Measurements from ENCODE around the gene MAML3.

Gene MAML3

DNA sequence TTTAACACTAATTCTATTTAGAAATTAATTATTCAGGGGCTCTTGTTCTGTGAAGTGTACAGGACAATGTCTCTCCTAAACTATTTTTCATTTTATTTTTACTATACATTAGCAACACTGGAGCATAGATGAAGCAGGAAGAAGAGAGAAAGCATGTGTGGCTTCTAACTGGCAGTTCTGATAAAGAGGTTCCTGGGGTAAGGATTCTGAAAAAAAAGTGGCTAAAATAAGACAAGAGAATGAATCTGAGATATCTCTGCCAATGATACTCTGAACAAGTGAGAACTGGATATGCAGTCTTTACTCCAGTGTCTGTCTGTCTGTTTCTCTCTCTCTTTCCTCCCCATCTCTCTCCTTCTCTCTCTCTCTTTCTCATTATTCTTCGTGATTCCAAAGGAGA lies 125.9 kb downstream of the MAML3 start:
- H3K27me3 ChIP-seq (replicated peaks in 2 of 5; ENCODE audit: control insufficient read depth in 4 of 5, insufficient read depth in 5 of 5, low read length in 4 of 5) = no peaks in the 10 kb centered on the region
- CTCF ChIA-PET = interaction anchor here (0.8 to 1.4 kb wide), 5 partner anchors 10 to 224 kb away, joined by 3 to 4 read pairs (median 3); no protein-coding TSS in a partner anchor
- POLR2A ChIA-PET = interaction anchor here (0.6 kb wide), 1 partner anchor 302 kb away, joined by 4 read pairs; no protein-coding TSS in a partner anchor
- H3K4me1 ChIP-seq (ENCODE audit: control extremely low read depth in 1 of 4, control insufficient read depth in 4 of 4, insufficient read depth in 4 of 4, low read length in 3 of 4) = peaks cover 6 to 31% (median 16%) of the 10 kb centered on the region in 4 experiments
- 100% methylated on average over 1 of the region's 1 CpG for WGBS (ENCODE audit: insufficient coverage)
- DNase-seq = no peak
- H3K36me3 ChIP-seq (ENCODE audit: control insufficient read depth in 4 of 4, insufficient read depth in 4 of 4, low read length in 3 of 4) = no peaks in the 10 kb centered on the region
- no peak overlapping the region for H3K27ac ChIP-seq (ENCODE audit: insufficient read depth in 1 of 2, low read depth in 1 of 2, low read length in 2 of 2, poor library complexity in 1 of 2, severe bottlenecking in 2 of 2)
- H3K9me3 ChIP-seq (ENCODE audit: control extremely low read depth in 1 of 5, control insufficient read depth in 4 of 5, insufficient read depth in 2 of 5, low read depth in 1 of 5, low read length in 4 of 5) = no peaks in the 10 kb centered on the region
- no peak overlapping the region for H3K4me3 ChIP-seq (ENCODE audit: control insufficient read depth in 1 of 7, extremely low read depth in 1 of 7, insufficient read depth in 4 of 7, low read depth in 2 of 7, low read length in 6 of 7)

DNA sequence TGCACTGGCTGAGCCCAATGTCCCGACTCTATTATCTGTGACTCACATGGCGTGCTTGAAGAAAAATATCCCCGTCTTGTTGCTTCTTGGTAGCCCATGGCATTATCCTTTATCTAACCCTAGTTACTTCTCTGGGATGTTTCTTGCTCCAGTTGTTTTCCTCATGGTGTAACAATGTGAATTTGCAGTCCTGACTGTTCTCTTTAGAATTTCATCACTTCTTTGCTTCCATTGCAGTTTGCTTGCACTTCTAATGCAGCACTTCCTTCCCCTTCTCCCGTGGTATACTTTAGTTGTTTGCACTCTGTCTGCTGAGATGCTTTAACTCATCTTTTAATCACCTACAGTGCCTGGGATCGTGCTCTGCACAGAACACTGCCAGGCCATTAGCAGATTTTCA lies 126.9 kb downstream of the MAML3 start:
- ChIA-PET CTCF (interaction anchor here (1.1 to 1.4 kb wide), 2 partner anchors 18 to 228 kb away, joined by 3 read pairs; no protein-coding TSS in a partner anchor), POLR2A (no interaction called here)
- 60% methylated on average over 5 of the region's 5 CpGs for WGBS (ENCODE audit: insufficient coverage)
- Histone ChIP-seq H3K4me1 (ENCODE audit: control extremely low read depth in 1 of 4, control insufficient read depth in 4 of 4, insufficient read depth in 4 of 4, low read length in 3 of 4) (peaks cover 6 to 33% (median 16%) of the 10 kb centered on the region in 4 experiments), H3K9me3 (ENCODE audit: control extremely low read depth in 1 of 5, control insufficient read depth in 4 of 5, insufficient read depth in 2 of 5, low read depth in 1 of 5, low read length in 4 of 5) (no peaks in the 10 kb centered on the region), H3K36me3 (ENCODE audit: control insufficient read depth in 4 of 4, insufficient read depth in 4 of 4, low read length in 3 of 4) (no peaks in the 10 kb centered on the region), H3K27me3 (replicated peaks in 2 of 5; ENCODE audit: control insufficient read depth in 4 of 5, insufficient read depth in 5 of 5, low read length in 4 of 5) (no peaks in the 10 kb centered on the region), H3K27ac (ENCODE audit: insufficient read depth in 1 of 2, low read depth in 1 of 2, low read length in 2 of 2, poor library complexity in 1 of 2, severe bottlenecking in 2 of 2) (no peak overlapping the region), H3K4me3 (ENCODE audit: control insufficient read depth in 1 of 7, extremely low read depth in 1 of 7, insufficient read depth in 4 of 7, low read depth in 2 of 7, low read length in 6 of 7) (peak overlapping the region in 2 of 7 experiments; percentile 0 to 26)
- peak in 1 of 3 donors; percentile 35 for DNase-seq

DNA sequence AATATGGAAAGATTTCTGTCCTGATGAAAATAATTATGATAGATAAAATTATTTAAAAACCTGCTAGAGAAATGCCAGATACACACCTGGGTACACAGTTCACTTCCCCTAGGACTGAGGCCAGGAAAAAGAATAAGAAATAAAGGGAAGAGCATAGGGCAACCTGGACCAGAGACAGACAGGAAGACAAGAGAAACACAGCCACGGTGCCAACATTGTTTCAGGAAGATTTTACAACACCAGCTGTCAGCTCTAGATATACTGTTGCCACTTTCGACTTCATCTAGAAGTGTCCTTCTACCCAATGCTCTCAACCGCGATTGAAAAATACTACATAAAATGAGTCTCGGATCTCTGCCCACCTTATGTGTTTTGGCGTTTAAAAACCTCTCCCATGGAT lies 128.5 kb downstream of the MAML3 start:
- no peak overlapping the region for H3K4me3 ChIP-seq (ENCODE audit: control insufficient read depth in 1 of 7, extremely low read depth in 1 of 7, insufficient read depth in 4 of 7, low read depth in 2 of 7, low read length in 6 of 7)
- WGBS (ENCODE audit: insufficient coverage) = 98% methylated on average over 5 of the region's 6 CpGs
- ChIA-PET CTCF (interaction anchor here (1.1 kb wide), 1 partner anchor 9 kb away, joined by 4 read pairs; no protein-coding TSS in a partner anchor), POLR2A (no interaction called here)
- H3K9me3 ChIP-seq (ENCODE audit: control extremely low read depth in 1 of 5, control insufficient read depth in 4 of 5, insufficient read depth in 2 of 5, low read depth in 1 of 5, low read length in 4 of 5) = no peaks in the 10 kb centered on the region
- no peaks in the 10 kb centered on the region for H3K27me3 ChIP-seq (replicated peaks in 2 of 5; ENCODE audit: control insufficient read depth in 4 of 5, insufficient read depth in 5 of 5, low read length in 4 of 5)
- no peaks in the 10 kb centered on the region for H3K36me3 ChIP-seq (ENCODE audit: control insufficient read depth in 4 of 4, insufficient read depth in 4 of 4, low read length in 3 of 4)
- no peak for DNase-seq
- no peak overlapping the region for H3K27ac ChIP-seq (ENCODE audit: insufficient read depth in 1 of 2, low read depth in 1 of 2, low read length in 2 of 2, poor library complexity in 1 of 2, severe bottlenecking in 2 of 2)
- H3K4me1 ChIP-seq (ENCODE audit: control extremely low read depth in 1 of 4, control insufficient read depth in 4 of 4, insufficient read depth in 4 of 4, low read length in 3 of 4) = peaks cover 11 to 40% (median 20%) of the 10 kb centered on the region in 4 experiments

DNA sequence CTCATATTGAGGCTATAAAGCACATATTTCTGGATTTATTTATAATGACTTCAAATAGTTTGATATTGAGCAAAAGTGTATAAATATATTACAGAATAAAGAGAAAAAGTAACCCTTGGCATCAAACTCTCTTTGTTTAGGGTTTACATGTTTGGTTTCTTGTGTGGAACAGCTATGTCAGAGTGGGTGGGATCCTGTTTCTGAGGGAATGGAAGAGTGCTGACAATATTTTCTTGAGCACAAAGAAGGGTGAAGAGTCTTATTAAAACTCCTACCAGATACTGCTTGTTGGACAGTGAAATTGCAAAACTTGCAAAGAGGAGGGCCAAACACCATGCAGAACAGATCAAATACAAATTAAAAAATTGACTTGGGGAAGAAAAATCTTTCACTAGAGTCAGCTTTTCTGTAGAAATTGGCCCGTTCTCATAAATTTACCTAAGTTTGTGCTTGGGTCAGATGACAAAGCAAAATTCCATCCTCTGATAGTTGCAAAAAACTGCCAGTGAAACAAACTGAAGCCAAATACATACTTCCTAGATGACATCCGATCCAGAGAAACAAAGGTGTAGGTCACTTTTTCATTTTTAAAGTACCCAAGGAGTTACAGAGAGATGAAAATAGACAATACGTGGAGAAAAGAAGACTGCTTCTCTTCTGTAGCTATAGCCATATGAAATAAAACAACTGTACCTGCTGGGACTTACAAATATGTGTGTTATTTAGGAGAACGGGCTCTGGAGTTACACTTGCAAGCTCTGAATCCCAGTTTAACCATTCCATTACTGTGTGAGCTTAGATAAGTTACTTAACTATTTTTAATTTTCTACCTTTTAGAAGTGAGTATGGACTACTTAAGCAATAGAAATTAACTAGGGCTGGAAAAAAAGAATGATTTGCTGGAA lies 133.3 kb downstream of the MAML3 start:
- peaks cover 0 to under 1% (median under 1%) of the 10 kb centered on the region in 5 experiments for H3K9me3 ChIP-seq (ENCODE audit: control extremely low read depth in 1 of 5, control insufficient read depth in 4 of 5, insufficient read depth in 2 of 5, low read depth in 1 of 5, low read length in 4 of 5)
- H3K4me3 ChIP-seq (ENCODE audit: control insufficient read depth in 1 of 7, extremely low read depth in 1 of 7, insufficient read depth in 4 of 7, low read depth in 2 of 7, low read length in 6 of 7) = peak overlapping the region in 1 of 7 experiments; percentile 13
- no peaks in the 10 kb centered on the region for H3K27me3 ChIP-seq (replicated peaks in 2 of 5; ENCODE audit: control insufficient read depth in 4 of 5, insufficient read depth in 5 of 5, low read length in 4 of 5)
- ChIA-PET CTCF (interaction anchor here (0.6 to 2.7 kb wide), 10 partner anchors 9 to 362 kb away, joined by 3 to 13 read pairs (median 4); no protein-coding TSS in a partner anchor), POLR2A (interaction anchor here (0.6 to 1.5 kb wide), 2 partner anchors 25 to 130 kb away, joined by 3 to 4 read pairs; no protein-coding TSS in a partner anchor)
- peak overlapping the region; percentile 17 to 72 for H3K27ac ChIP-seq (ENCODE audit: insufficient read depth in 1 of 2, low read depth in 1 of 2, low read length in 2 of 2, poor library complexity in 1 of 2, severe bottlenecking in 2 of 2)
- 20% methylated on average over 2 of the region's 4 CpGs for WGBS (ENCODE audit: insufficient coverage)
- peaks cover 0 to 29% (median 22%) of the 10 kb centered on the region in 4 experiments for H3K4me1 ChIP-seq (ENCODE audit: control extremely low read depth in 1 of 4, control insufficient read depth in 4 of 4, insufficient read depth in 4 of 4, low read length in 3 of 4)
- peak in 2 of 3 donors; percentile 50 to 66 for DNase-seq
- no peaks in the 10 kb centered on the region for H3K36me3 ChIP-seq (ENCODE audit: control insufficient read depth in 4 of 4, insufficient read depth in 4 of 4, low read length in 3 of 4)

DNA sequence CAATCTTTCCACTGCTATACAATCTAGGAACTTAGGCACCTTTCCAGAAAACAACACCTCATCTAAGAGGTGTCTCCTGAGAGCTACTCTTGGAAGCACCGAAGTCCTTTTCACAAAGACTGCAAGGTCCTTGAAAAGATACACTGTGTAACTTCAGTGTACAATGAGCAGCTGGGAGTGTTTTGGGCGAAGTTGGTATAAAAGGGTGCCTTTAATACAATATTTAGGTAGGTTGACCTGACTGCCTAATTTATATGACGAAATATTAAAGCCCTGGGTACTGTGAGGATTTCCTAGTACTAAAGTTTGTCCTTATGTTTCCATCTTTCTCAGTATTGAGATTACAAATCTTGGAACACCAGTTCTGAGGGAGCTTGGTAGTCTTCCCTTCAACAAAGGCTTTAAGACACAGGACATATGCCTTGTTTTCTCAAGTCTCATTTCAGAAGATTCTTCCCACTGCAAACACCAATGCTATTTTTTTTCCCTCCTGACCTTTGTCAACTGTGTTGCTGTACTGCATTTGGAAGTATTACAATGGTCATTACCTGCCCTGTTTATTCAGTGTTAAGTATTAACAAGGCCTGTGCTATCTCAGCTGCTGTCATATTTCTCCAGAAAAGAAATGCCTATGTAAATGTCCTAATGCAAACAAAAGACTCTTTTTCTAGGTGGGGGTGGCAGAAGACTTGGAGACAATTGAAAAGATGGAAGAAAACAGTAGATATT lies 134.2 kb downstream of the MAML3 start:
- Histone ChIP-seq H3K4me1 (ENCODE audit: control extremely low read depth in 1 of 4, control insufficient read depth in 4 of 4, insufficient read depth in 4 of 4, low read length in 3 of 4) (peaks cover 0 to 29% (median 22%) of the 10 kb centered on the region in 4 experiments), H3K27ac (ENCODE audit: insufficient read depth in 1 of 2, low read depth in 1 of 2, low read length in 2 of 2, poor library complexity in 1 of 2, severe bottlenecking in 2 of 2) (peak overlapping the region in 1 of 2 experiments; percentile 56), H3K36me3 (ENCODE audit: control insufficient read depth in 4 of 4, insufficient read depth in 4 of 4, low read length in 3 of 4) (peaks cover 0 to 1% (median 0%) of the 10 kb centered on the region in 4 experiments), H3K4me3 (ENCODE audit: control insufficient read depth in 1 of 7, extremely low read depth in 1 of 7, insufficient read depth in 4 of 7, low read depth in 2 of 7, low read length in 6 of 7) (no peak overlapping the region), H3K27me3 (replicated peaks in 2 of 5; ENCODE audit: control insufficient read depth in 4 of 5, insufficient read depth in 5 of 5, low read length in 4 of 5) (no peaks in the 10 kb centered on the region), H3K9me3 (ENCODE audit: control extremely low read depth in 1 of 5, control insufficient read depth in 4 of 5, insufficient read depth in 2 of 5, low read depth in 1 of 5, low read length in 4 of 5) (peaks cover 0 to 6% (median 4%) of the 10 kb centered on the region in 5 experiments)
- DNase-seq = no peak
- CTCF ChIA-PET = interaction anchor here (0.8 to 2.7 kb wide), 9 partner anchors 8 to 237 kb away, joined by 3 to 13 read pairs (median 4); partner anchors contain the start of gene MAML3
- WGBS (ENCODE audit: insufficient coverage) = 100% methylated on average over 3 of the region's 3 CpGs
- POLR2A ChIA-PET = interaction anchor here (0.6 to 1.5 kb wide), 2 partner anchors 26 to 131 kb away, joined by 3 to 4 read pairs; no protein-coding TSS in a partner anchor

DNA sequence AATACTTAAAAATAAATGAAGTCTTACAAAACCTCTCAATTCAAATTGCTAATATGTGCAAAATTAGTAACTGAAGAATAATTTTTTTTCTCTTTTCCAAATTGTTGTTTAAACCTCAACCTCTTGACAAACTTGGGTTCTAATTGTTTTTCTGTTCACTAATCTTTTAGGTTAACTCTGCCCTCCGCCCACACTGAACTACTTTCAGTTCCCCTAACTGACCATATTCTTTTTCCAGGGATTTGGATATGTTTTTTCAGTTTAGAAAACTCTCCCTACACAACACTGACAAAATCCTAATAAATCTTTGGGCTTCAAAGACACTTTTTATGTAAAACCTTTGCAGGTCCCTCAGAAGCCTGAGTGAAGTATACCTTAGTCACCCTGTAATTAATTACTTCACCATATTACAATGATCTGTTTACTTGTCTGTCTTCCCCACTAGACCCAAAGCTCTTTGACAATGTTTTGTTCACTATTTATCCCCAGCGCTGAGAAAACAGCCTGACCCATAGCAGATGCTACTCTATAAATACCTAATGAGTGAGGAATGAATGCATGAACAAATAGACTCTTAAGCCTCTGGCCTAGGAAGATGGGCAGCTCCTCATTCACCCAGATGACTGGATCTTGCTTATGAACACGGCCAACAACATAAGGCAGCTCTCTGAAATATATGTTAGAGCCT lies 134.9 kb downstream of the MAML3 start:
- Histone ChIP-seq H3K27ac (ENCODE audit: insufficient read depth in 1 of 2, low read depth in 1 of 2, low read length in 2 of 2, poor library complexity in 1 of 2, severe bottlenecking in 2 of 2) (peak overlapping the region in 1 of 2 experiments; percentile 44), H3K4me3 (ENCODE audit: control insufficient read depth in 1 of 7, extremely low read depth in 1 of 7, insufficient read depth in 4 of 7, low read depth in 2 of 7, low read length in 6 of 7) (no peak overlapping the region), H3K36me3 (ENCODE audit: control insufficient read depth in 4 of 4, insufficient read depth in 4 of 4, low read length in 3 of 4) (peaks cover 0 to 1% (median 0%) of the 10 kb centered on the region in 4 experiments), H3K27me3 (replicated peaks in 2 of 5; ENCODE audit: control insufficient read depth in 4 of 5, insufficient read depth in 5 of 5, low read length in 4 of 5) (no peaks in the 10 kb centered on the region), H3K4me1 (ENCODE audit: control extremely low read depth in 1 of 4, control insufficient read depth in 4 of 4, insufficient read depth in 4 of 4, low read length in 3 of 4) (peaks cover 0 to 29% (median 22%) of the 10 kb centered on the region in 4 experiments), H3K9me3 (ENCODE audit: control extremely low read depth in 1 of 5, control insufficient read depth in 4 of 5, insufficient read depth in 2 of 5, low read depth in 1 of 5, low read length in 4 of 5) (peaks cover 0 to 6% (median 4%) of the 10 kb centered on the region in 5 experiments)
- 90% methylated on average over 2 of the region's 3 CpGs for WGBS (ENCODE audit: insufficient coverage)
- peak in 2 of 3 donors; percentile 30 to 51 for DNase-seq
- CTCF ChIA-PET = interaction anchor here (0.8 to 2.7 kb wide), 6 partner anchors 18 to 135 kb away, joined by 3 to 13 read pairs (median 4); partner anchors contain the start of gene MAML3
- POLR2A ChIA-PET = interaction anchor here (1.5 kb wide), 1 partner anchor 132 kb away, joined by 4 read pairs; no protein-coding TSS in a partner anchor
